H1 (cell line): ENCODE results near the gene TRAPPC12. TPM values are rescaled to one million over a fixed set of nuclear protein-coding genes. Genes with fewer than 3 reads are reported as not detected.

Experiments
- CTCF ChIA-PET: fragments of 300-600 bp; sonication (Branson Sonifier 250); formaldehyde crosslinking; loops from one replicate; lab custom pipeline; 2021; ENCODE audit not compliant: partially characterized antibody; lab: Charles Lee
- POLR2A ChIA-PET: fragments of 300-600 bp; sonication (Branson Sonifier 250); formaldehyde crosslinking; loops from one replicate; lab custom pipeline; 2021; ENCODE audit warnings: inconsistent platforms; ENCODE audit not compliant: partially characterized antibody; lab: Charles Lee
- DNase-seq, 2 experiments: peaks; one replicate each; pipeline versions ENCODE4 v3.0.0 to v3.0.0-alpha.2; 2010 to 2022; ENCODE audit warnings: low spot score in 2 of 2, low read depth in 1 of 2, mixed read lengths in 1 of 2
- FAIRE-seq: peaks from 2 replicates; lab custom pipeline; 2011; peaks lifted over from hg19 to GRCh38; lab: Jason Lieb, UNC
- H2AFZ ChIP-seq: 2 replicates; pipeline ENCODE4 v1.8.1; 2012; ENCODE audit warnings: low read length, inconsistent platforms
- H2AK5ac ChIP-seq: 2 replicates; pipeline ENCODE4 v1.6.1; 2013; ENCODE audit warnings: low read depth, low read length
- H2BK120ac ChIP-seq: replicated peaks from 2 replicates; pipeline ENCODE3; 2013; ENCODE audit warnings: low read depth, low read length, inconsistent platforms
- H2BK12ac ChIP-seq: 2 replicates; pipeline ENCODE4 v1.6.1; 2013; ENCODE audit warnings: low read depth, low read length
- H2BK15ac ChIP-seq: 2 replicates; pipeline ENCODE4 v1.6.1; 2013; ENCODE audit warnings: low read length
- H2BK20ac ChIP-seq: 2 replicates; pipeline ENCODE4 v1.6.1; 2013; ENCODE audit warnings: low read length
- H2BK5ac ChIP-seq: 2 replicates; pipeline ENCODE4 v1.6.1; 2013; ENCODE audit warnings: low read depth, low read length
- H3K14ac ChIP-seq: 2 replicates; pipeline ENCODE4 v1.6.1; 2013; ENCODE audit warnings: inconsistent platforms; ENCODE audit not compliant: insufficient read length
- H3K18ac ChIP-seq: 2 replicates; pipeline ENCODE4 v1.6.1; 2013; ENCODE audit warnings: low read length; ENCODE audit errors: extremely low read depth
- H3K23ac ChIP-seq: 2 replicates; pipeline ENCODE4 v1.6.1; 2013; ENCODE audit warnings: inconsistent platforms; ENCODE audit not compliant: insufficient read length
- H3K23me2 ChIP-seq: 2 replicates; pipeline ENCODE4 v1.6.1; 2013; ENCODE audit warnings: low read depth, low read length
- H3K27ac ChIP-seq: 2 replicates; pipeline ENCODE4 v1.6.1; 2011; ENCODE audit warnings: low read depth, low read length, inconsistent platforms
- H3K27me3 ChIP-seq, 4 experiments: replicated peaks in 1 of 4; 1 replicate in 1 of 4; 2 replicates in 3 of 4; pipeline versions ENCODE4 v1.6.1 to v1.8.1; 2011 to 2013; ENCODE audit warnings: low read length in 3 of 4, mild to moderate bottlenecking in 3 of 4, inconsistent platforms in 2 of 4, mixed read lengths in 2 of 4, moderate library complexity in 1 of 4; ENCODE audit not compliant: control insufficient read depth in 3 of 4, insufficient read depth in 3 of 4; ENCODE audit errors: extremely low read depth in 1 of 4
- H3K36me3 ChIP-seq, 4 experiments: 2 replicates each; pipeline versions ENCODE4 v1.6.1 to v1.8.1; 2011 to 2013; ENCODE audit warnings: mild to moderate bottlenecking in 4 of 4, low read length in 3 of 4, moderate library complexity in 2 of 4, control low read depth in 1 of 4, inconsistent platforms in 1 of 4; ENCODE audit not compliant: insufficient read depth in 4 of 4, control insufficient read depth in 2 of 4
- H3K4ac ChIP-seq: replicated peaks from 2 replicates; pipeline ENCODE3; 2013; ENCODE audit warnings: low read length, low read depth, mixed read lengths, inconsistent platforms; ENCODE audit not compliant: insufficient read length
- H3K4me1 ChIP-seq, 4 experiments: replicated peaks in 1 of 4; 1 replicate in 1 of 4; 2 replicates in 3 of 4; pipeline versions ENCODE4 v1.6.1 to v1.8.1; 2011 to 2013; ENCODE audit warnings: low read length in 3 of 4, inconsistent platforms in 2 of 4, mixed read lengths in 1 of 4; ENCODE audit not compliant: insufficient read depth in 4 of 4, control insufficient read depth in 3 of 4
- H3K4me2 ChIP-seq, 2 experiments: 2 replicates each; pipeline versions ENCODE4 v1.6.1 to v1.8.1; 2011 to 2013; ENCODE audit warnings: low read depth in 2 of 2, low read length in 2 of 2, control low read depth in 1 of 2, inconsistent platforms in 1 of 2, mild to moderate bottlenecking in 1 of 2; ENCODE audit not compliant: insufficient read depth in 1 of 2
- H3K4me3 ChIP-seq, 4 experiments: fragments of 200-600, 300-600 bp in 1 of 4; sonication (generic), shearing (Covaris generic), sonication (Bioruptor Twin) in 1 of 4; 2 replicates each; pipeline versions ENCODE4 v1.5.1 to v1.8.1; 2011 to 2016; ENCODE audit warnings: low read length in 4 of 4, low read depth in 3 of 4, control low read depth in 2 of 4, inconsistent platforms in 2 of 4, mild to moderate bottlenecking in 2 of 4, mixed read lengths in 1 of 4, moderate library complexity in 1 of 4; ENCODE audit not compliant: insufficient read depth in 2 of 4; ENCODE audit errors: extremely low read depth in 1 of 4
- H3K56ac ChIP-seq: replicated peaks from 2 replicates; pipeline ENCODE3; 2013; ENCODE audit warnings: low read depth, mild to moderate bottlenecking, mixed read lengths, low read length, inconsistent platforms; ENCODE audit not compliant: insufficient read length
- H3K79me1 ChIP-seq: 2 replicates; pipeline ENCODE4 v1.6.1; 2013; ENCODE audit warnings: low read depth, low read length, control low read depth
- H3K79me2 ChIP-seq, 2 experiments: 2 replicates each; pipeline versions ENCODE4 v1.6.1 to v1.8.1; 2012 to 2013; ENCODE audit warnings: low read length in 2 of 2, mild to moderate bottlenecking in 2 of 2, inconsistent platforms in 1 of 2; ENCODE audit not compliant: insufficient read depth in 2 of 2, control insufficient read depth in 1 of 2
- H3K9ac ChIP-seq, 4 experiments: replicated peaks in 1 of 4; 1 replicate in 1 of 4; 2 replicates in 3 of 4; pipeline versions ENCODE4 v1.6.1 to v1.8.1; 2011 to 2013; ENCODE audit warnings: low read depth in 3 of 4, low read length in 3 of 4, control low read depth in 2 of 4, mild to moderate bottlenecking in 2 of 4, moderate library complexity in 2 of 4, inconsistent platforms in 1 of 4; ENCODE audit errors: extremely low read depth in 1 of 4
- H3K9me3 ChIP-seq, 2 experiments: 2 replicates each; pipeline versions ENCODE4 v1.6.1 to v1.8.1; 2012 to 2013; ENCODE audit warnings: mild to moderate bottlenecking in 2 of 2, moderate library complexity in 2 of 2, control low read depth in 1 of 2, inconsistent platforms in 1 of 2, low read depth in 1 of 2, low read length in 1 of 2, mixed read lengths in 1 of 2; ENCODE audit not compliant: insufficient read depth in 2 of 2
- H4K20me1 ChIP-seq, 2 experiments: replicated peaks in 1 of 2; 2 replicates each; pipeline versions ENCODE3 to v1.8.1; 2011 to 2013; ENCODE audit warnings: inconsistent platforms in 2 of 2, low read length in 2 of 2, mild to moderate bottlenecking in 1 of 2; ENCODE audit not compliant: insufficient read depth in 2 of 2, control insufficient read depth in 1 of 2
- H4K5ac ChIP-seq: 2 replicates; pipeline ENCODE4 v1.6.1; 2013; ENCODE audit warnings: low read length, low read depth, mixed read lengths, inconsistent platforms; ENCODE audit not compliant: insufficient read length
- H4K8ac ChIP-seq: 2 replicates; pipeline ENCODE4 v1.8.0; 2013; ENCODE audit warnings: mild to moderate bottlenecking, moderate library complexity, low read length, inconsistent platforms; ENCODE audit not compliant: insufficient read depth; ENCODE audit errors: extremely low read depth
- H4K91ac ChIP-seq: replicated peaks from 2 replicates; pipeline ENCODE3; 2013; ENCODE audit warnings: low read length, mixed read lengths, inconsistent platforms; ENCODE audit not compliant: insufficient read length
- ASH2L ChIP-seq: fragments of 200-600, 300-600 bp; sonication (generic); IDR thresholded peaks from one replicate; pipeline ENCODE4 v1.7.1; 2017; ENCODE audit warnings: low read length
- CHD1 ChIP-seq: IDR thresholded peaks from 2 replicates; pipeline ENCODE4 v1.6.1; 2012; ENCODE audit warnings: low read depth, low read length, improper control_type of control experiment
- MAFK ChIP-seq: IDR thresholded peaks from 2 replicates; pipeline ENCODE4 v1.6.1; 2012; ENCODE audit warnings: low read depth, mild to moderate bottlenecking, improper control_type of control experiment, low read length
- NANOG ChIP-seq: IDR thresholded peaks from 2 replicates; pipeline ENCODE4 v1.6.1; 2011; ENCODE audit warnings: low read length, low read depth, mild to moderate bottlenecking, inconsistent platforms; ENCODE audit not compliant: insufficient read depth, poor library complexity, severe bottlenecking
- USF2 ChIP-seq: IDR thresholded peaks from 2 replicates; pipeline ENCODE4 v1.6.1; 2011; ENCODE audit warnings: low read length, improper control_type of control experiment
- WGBS, 2 experiments: shearing (Covaris generic) in 1 of 2; methylation state at CpG; one replicate each; pipeline versions ENCODE4 v1.1.6 to v1.1.7; 2013 to 2015; ENCODE audit warnings: low lambda C conversion rate in 2 of 2, mixed read lengths in 2 of 2, inconsistent platforms in 1 of 2, low coverage in 1 of 2, missing lambda C conversion rate in 1 of 2; ENCODE audit not compliant: insufficient replicate concordance in 2 of 2, insufficient coverage in 1 of 2, insufficient read length in 1 of 2; ENCODE audit errors: extremely low coverage in 1 of 2, missing lambda C conversion rate in 1 of 2; 5-methylcytosine and 5-hydroxymethylcytosine counted together
- polyA plus RNA-seq, 7 experiments: library from polyadenylated mRNA; depleted of rRNA in 3 of 7; stranded (reverse) in 5 of 7; unstranded in 2 of 7; fragments of >200 nt in 5 of 7; fragments of 200-250 nt in 2 of 7; gene quantifications; 1 replicate in 5 of 7; 2 replicates in 1 of 7; 4 replicates in 1 of 7; pipeline versions ENCODE4 v1.2.1 to v1.2.3, GENCODE V29; 2011 to 2013; ENCODE audit warnings: missing spikeins in 2 of 7, mixed read lengths in 2 of 7
- total RNA-seq: library from RNA; stranded (reverse); fragmentation: NEBNext Ultra II Directional; extraction: Animal tissue kit (Norgen Biotek cat#: 25700); gene quantifications from 2 replicates; pipeline ENCODE4 v1.2.1, GENCODE V29; 2021

Gene TRAPPC12
- total and polyA plus RNA-seq, 2 of the 8 experiments (the other 6 are each of a cell fraction or from before 2014, with no cell fraction given): 35.0 to 67.3 TPM

- H2BK5ac ChIP-seq: no peak overlapping the region
- H3K4me2 ChIP-seq: no peak overlapping the region
- no peaks in the 10 kb centered on the region; a peak in 1 of 4 replicates for H3K79me2 ChIP-seq
- no peaks in the 10 kb centered on the region for H3K27me3 ChIP-seq
- ChIA-PET CTCF (interaction anchor here (2.0 kb wide), 1 partner anchor 15 kb away, joined by 4 read pairs; no protein-coding TSS in a partner anchor), POLR2A (no interaction called here)
- no peak overlapping the region for H4K5ac ChIP-seq
- H3K27ac ChIP-seq: no peak overlapping the region
- no peak overlapping the region for H3K9ac ChIP-seq
- no peak for FAIRE-seq
- H3K36me3 ChIP-seq: peaks cover 2 to 11% (median 3%) of the 10 kb centered on the region in 4 experiments; a peak in 3 of 8 replicates
- H2BK120ac ChIP-seq: no peak overlapping the region
- H3K18ac ChIP-seq: no peak overlapping the region
- H3K23ac ChIP-seq: no peak overlapping the region
- no peak overlapping the region for H2BK15ac ChIP-seq
- H4K20me1 ChIP-seq: peaks cover 0 to 2% of the 10 kb centered on the region in 2 experiments
- WGBS, 2 experiments: 95% methylated on average over 18 of the region's 18 CpGs; no CpG with 5 or more reads in 1 of the 2 experiments
- H3K56ac ChIP-seq: no peak overlapping the region
- no peak overlapping the region for H3K4me3 ChIP-seq
- no peaks in the 10 kb centered on the region for H3K9me3 ChIP-seq
- H3K4me1 ChIP-seq: peaks cover 0 to 2% (median under 1%) of the 10 kb centered on the region in 4 experiments; a peak in 1 of 7 replicates
- no peak for DNase-seq
- no peak overlapping the region for H3K14ac ChIP-seq
- H2BK12ac ChIP-seq: no peak overlapping the region
- H3K4ac ChIP-seq: no peak overlapping the region
- peaks cover 2% of the 10 kb centered on the region; the same call in 1 of the 2 replicates for H3K23me2 ChIP-seq
- H4K91ac ChIP-seq: no peak overlapping the region
- no peak overlapping the region for H2AK5ac ChIP-seq
- H3K79me1 ChIP-seq: no peaks in the 10 kb centered on the region; the same call in 1 of the 2 replicates
- H2BK20ac ChIP-seq: no peak overlapping the region
- H4K8ac ChIP-seq: no peak overlapping the region
- H2AFZ ChIP-seq: no peak overlapping the region
- no peak for TF ChIP-seq CHD1
- TF ChIP-seq MAFK: no peak
- TF ChIP-seq USF2: no peak
- no peak for TF ChIP-seq NANOG
- TF ChIP-seq ASH2L: no peak
Observed at GRCh38 chr2:3498783-3499394, 119.4 kb downstream of the TRAPPC12 start.
